HG02870 (cell line): ENCODE measurements around the gene GLI1.

Experiments
- ATAC-seq: cut with Tn5 transposase; IDR thresholded peaks from one replicate; pipeline ENCODE4 v1.9.1; 2021; ENCODE audit warnings: mild to moderate bottlenecking, moderate library complexity; ENCODE audit not compliant: unreplicated experiment

Gene GLI1

GRCh38 chr12:57460841-57461275 is 1.3 kb downstream of the GLI1 start:
- no peak for ATAC-seq

GRCh38 chr12:57461276-57461916 is 1.8 kb downstream of the GLI1 start:
- no peak for ATAC-seq

DNA sequence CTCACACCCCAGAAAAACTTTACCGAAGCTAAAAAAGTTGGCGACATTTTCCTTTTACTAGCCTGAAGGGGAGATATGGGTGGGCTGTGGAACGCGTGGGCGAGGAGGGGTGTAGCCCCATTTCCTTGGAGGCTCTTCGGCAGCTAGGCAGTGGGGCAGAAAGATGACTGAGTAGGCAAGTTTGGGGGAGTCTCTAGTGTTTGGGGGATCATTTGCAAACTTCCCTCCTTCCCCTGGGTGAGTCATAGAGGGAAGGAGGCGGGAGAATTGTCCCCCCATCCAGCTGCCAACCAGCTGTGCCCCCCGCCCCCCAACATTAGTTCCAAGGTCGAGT is 2.3 kb downstream of the GLI1 start:
- ATAC-seq = no peak

DNA sequence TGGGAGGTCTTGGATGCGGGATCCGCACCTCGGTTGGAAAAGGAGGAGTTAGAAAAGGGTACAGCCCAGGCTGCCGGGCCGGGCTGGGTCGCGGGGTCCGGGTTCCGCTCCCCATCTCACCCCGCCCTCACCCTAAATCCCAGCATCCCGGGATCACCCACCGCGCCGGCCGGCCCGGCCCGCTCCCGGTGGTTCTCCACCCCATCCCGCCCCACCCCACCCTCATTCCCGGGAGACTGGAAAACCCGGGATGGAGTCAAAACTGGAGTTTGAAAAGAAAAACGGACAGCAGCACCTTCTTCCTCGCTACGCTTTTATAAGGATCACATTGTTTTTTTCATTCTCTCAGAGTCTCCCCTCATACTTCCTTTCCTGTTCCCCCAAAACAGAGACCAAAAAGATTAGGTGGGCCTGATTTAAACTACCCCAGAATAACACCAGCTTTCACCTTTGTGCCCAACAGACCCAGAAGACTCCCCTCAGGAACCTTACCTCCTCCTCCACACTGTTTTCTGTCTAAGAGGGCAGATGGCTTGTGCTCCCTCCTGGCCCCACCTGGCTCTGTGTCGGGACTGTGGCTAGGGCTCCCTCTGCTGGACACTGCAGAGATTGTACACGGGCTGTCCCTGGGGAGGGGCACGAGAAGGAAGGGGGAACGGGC is 2.8 kb downstream of the GLI1 start:
- peak; percentile 67 for ATAC-seq

- no peak for ATAC-seq
Observed at GRCh38 chr12:57462912-57463253, 3.3 kb downstream of the GLI1 start.

DNA sequence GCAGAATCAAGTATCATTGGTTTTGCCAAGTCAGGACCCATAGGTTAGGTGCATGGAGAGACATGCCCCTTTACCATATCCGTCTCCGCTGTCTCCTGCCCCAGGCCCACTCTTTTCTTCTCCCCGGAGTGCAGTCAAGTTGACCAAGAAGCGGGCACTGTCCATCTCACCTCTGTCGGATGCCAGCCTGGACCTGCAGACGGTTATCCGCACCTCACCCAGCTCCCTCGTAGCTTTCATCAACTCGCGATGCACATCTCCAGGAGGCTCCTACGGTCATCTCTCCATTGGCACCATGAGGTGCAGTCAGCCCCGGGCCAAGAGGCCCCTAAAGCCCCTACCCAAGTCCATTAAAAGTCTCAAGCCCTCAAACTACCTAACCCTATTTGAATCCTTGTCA is 5.0 kb downstream of the GLI1 start:
- ATAC-seq = no peak

DNA sequence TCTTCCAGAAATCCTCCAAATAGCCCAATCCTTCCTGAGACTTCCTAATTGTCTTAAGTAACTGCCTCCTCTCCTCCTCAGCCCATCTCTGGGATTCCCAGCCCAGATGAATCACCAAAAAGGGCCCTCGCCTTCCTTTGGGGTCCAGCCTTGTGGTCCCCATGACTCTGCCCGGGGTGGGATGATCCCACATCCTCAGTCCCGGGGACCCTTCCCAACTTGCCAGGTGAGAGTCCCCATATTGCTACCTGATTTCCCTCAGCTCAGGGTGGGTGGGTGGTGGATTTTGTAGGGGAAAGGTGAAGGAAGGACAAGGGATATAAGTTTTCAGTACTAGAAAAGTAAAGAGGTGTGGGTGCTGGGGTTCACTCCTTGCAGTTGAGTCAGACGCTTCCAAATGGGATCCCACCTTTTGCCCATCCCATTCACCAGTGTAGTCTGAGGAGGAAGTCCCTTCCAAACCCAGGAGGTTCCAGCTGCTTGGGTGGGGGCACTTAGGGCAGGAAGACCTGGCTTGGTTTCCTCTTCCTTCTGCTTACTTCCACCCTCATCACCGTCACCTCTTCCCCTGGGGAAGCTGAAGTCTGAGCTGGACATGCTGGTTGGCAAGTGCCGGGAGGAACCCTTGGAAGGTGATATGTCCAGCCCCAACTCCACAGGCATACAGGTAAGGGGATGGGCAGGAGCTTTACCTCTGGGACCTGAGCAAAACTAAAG is 5.6 kb downstream of the GLI1 start:
- ATAC-seq = no peak

DNA sequence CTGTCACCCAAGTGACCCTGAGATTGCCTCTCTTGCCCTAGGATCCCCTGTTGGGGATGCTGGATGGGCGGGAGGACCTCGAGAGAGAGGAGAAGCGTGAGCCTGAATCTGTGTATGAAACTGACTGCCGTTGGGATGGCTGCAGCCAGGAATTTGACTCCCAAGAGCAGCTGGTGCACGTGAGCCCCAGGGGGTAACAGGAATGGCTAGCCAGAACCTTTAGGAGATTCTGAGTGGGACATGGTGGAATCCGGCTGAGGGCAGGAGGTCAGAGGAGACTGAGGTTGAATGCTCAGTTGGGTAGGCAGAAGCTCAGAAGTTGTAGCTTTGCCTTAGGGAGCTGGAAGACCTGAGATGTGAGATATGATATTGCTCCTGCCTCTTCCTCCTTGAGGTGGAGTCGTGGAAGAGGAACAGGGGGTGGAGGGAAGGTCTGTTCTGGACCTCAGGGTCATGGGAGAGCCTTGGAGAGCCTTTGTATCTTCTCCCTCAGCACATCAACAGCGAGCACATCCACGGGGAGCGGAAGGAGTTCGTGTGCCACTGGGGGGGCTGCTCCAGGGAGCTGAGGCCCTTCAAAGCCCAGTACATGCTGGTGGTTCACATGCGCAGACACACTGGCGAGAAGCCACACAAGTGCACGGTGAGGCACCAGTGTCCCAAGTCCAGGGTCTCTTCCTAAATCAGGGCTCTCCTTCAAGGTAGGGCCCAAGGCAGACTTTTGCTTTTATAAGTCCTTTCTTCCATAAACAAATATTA is 6.3 kb downstream of the GLI1 start:
- no peak for ATAC-seq

DNA sequence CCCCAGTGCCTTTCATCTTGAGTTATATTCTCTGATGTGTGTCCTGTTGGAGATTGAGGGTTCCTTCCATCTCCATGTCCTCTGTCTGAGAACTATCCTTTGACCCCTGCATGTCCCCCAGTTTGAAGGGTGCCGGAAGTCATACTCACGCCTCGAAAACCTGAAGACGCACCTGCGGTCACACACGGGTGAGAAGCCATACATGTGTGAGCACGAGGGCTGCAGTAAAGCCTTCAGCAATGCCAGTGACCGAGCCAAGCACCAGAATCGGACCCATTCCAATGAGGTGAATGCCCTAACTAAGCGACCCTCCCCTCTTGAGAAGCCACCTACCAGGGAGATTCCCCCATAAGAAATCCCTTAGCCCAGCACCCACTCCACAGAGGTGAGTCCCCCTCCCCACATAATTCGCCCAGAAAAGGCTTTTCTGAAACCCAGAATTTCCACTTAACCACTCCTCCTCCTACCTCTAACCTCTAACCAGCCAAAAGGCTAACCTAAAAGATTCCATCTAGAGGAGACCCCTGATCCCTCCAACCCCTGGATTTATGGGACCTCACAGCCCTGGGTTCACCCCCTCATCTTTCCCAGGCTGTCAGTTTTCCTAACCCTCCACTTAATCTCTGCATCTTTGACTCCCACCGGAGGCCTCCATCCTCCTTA is 7.8 kb downstream of the GLI1 start:
- ATAC-seq = no peak

- ATAC-seq = no peak
Observed at GRCh38 chr12:57467915-57468314, 8.3 kb downstream of the GLI1 start.

DNA sequence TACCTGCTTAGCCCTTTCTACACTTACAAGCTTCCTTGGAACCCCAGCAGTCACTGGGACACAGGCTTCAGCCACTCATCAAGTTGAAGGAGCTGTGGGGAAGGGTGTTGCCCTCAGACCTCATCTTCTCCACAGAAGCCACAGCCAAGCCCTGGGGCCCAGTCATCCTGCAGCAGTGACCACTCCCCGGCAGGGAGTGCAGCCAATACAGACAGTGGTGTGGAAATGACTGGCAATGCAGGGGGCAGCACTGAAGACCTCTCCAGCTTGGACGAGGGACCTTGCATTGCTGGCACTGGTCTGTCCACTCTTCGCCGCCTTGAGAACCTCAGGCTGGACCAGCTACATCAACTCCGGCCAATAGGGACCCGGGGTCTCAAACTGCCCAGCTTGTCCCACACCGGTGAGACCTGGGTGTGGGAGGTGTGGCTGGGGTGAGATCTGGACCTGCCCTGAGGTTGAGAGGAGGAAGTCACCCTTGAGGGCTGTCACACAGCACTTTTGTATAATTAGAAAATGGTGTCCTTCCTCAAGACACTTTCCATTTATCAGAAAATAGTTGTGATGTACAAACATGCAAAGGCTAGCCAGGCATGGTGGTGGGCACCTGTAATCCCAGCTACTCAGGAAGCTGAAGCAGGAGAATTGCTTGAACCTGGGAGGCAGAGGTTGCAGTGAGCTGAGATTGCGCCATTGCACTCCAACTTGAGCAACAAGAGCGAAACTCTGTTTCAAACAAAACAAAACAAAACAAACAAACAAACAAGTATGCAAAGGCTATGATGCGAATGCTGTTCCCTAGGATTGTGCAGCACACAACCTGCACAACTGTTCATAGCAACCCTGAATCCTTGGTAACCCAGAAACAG is 9.9 kb downstream of the GLI1 start:
- ATAC-seq = no peak

GRCh38 chr12:57470286-57470969 is 10.8 kb downstream of the GLI1 start:
- no peak for ATAC-seq

DNA sequence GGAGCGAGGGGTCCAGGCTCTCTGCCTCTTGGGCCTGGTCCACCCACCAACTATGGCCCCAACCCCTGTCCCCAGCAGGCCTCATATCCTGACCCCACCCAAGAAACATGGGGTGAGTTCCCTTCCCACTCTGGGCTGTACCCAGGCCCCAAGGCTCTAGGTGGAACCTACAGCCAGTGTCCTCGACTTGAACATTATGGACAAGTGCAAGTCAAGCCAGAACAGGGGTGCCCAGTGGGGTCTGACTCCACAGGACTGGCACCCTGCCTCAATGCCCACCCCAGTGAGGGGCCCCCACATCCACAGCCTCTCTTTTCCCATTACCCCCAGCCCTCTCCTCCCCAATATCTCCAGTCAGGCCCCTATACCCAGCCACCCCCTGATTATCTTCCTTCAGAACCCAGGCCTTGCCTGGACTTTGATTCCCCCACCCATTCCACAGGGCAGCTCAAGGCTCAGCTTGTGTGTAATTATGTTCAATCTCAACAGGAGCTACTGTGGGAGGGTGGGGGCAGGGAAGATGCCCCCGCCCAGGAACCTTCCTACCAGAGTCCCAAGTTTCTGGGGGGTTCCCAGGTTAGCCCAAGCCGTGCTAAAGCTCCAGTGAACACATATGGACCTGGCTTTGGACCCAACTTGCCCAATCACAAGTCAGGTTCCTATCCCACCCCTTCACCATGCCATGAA is 11.5 kb downstream of the GLI1 start:
- no peak for ATAC-seq

- no peak for ATAC-seq
Observed at GRCh38 chr12:57471661-57472060, 12.1 kb downstream of the GLI1 start.

DNA sequence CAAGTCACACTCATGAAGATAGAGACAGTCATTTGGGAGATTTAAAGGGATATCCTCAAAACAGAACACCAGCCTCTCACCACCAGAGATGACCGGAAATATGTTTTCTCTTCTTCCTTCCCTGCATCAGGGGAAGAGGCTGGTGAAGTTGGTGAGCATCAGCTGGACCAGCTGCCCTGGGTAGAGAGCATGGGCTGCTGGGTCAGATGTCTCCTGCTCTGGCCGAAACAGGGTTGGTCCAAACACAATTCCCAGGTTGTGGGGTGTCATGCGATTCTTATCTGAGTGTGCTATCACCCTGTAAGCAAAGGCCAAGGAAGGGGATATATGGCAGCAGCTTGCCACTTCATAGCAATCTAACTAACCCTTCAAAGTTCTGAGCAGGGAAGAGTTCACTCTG is 12.8 kb downstream of the GLI1 start:
- no peak for ATAC-seq

DNA sequence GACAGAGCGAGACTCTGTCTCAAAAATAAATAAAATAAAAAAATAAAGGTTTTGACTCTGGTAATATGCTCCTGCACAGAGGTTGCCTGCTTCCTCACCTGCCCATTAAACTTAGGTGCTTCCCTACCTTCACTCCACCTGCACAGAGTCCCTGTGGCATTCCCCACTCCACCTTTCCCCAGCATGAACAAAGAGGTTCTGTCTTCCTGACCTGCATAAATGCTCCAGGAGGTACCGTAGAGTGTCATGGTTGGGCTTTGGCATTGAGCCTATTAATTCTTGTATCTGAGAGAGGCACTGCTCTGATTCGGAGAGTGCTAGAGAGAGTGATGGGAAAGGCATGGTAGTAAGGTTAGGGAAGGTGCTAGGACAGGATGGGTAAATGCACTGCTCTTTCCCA is 13.8 kb downstream of the GLI1 start:
- no peak for ATAC-seq

- ATAC-seq = no peak
Observed at GRCh38 chr12:57473886-57474285, 14.3 kb downstream of the GLI1 start.

GRCh38 chr12:57474430-57474829 is 14.8 kb downstream of the GLI1 start:
- no peak for ATAC-seq

- no peak for ATAC-seq
Observed at GRCh38 chr12:57474862-57475261, 15.3 kb downstream of the GLI1 start.
